Loucy (cell line): ENCODE data around the gene SGMS1.

Experiments
- H2AFZ ChIP-seq: fragments of 200-600 bp; sonication (generic); 2 replicates; pipeline ENCODE4 v1.6.0; 2016; ENCODE audit warnings: antibody characterized with exemption, mild to moderate bottlenecking, low read length, moderate library complexity
- H3F3A ChIP-seq: fragments of 200-600 bp; 2 replicates; pipeline ENCODE4 v1.6.0; 2016; ENCODE audit warnings: antibody characterized with exemption, low read depth, mild to moderate bottlenecking
- H3K27me3 ChIP-seq: fragments of 200-600 bp; sonication (generic); 2 replicates; pipeline ENCODE4 v1.6.1; 2014; ENCODE audit warnings: low read length, mild to moderate bottlenecking; ENCODE audit not compliant: insufficient read depth, poor library complexity, severe bottlenecking
- H3K36me3 ChIP-seq: fragments of 200-600 bp; sonication (generic); 2 replicates; pipeline ENCODE4 v1.6.1; 2016; ENCODE audit warnings: low read length; ENCODE audit not compliant: insufficient read depth
- H3K4me1 ChIP-seq: fragments of 200-600 bp; sonication (generic); 2 replicates; pipeline ENCODE4 v1.5.1; 2014; ENCODE audit warnings: low read length, mild to moderate bottlenecking; ENCODE audit not compliant: insufficient read depth, poor library complexity, severe bottlenecking
- H3K4me2 ChIP-seq: fragments of 200-600 bp; sonication (generic); 2 replicates; pipeline ENCODE4 v1.6.0; 2014; ENCODE audit warnings: antibody characterized with exemption, low read length, low read depth, mild to moderate bottlenecking; ENCODE audit not compliant: poor library complexity, severe bottlenecking
- H3K4me3 ChIP-seq: fragments of 200-600 bp; sonication (generic); 2 replicates; pipeline ENCODE4 v1.5.1; 2014; ENCODE audit warnings: low read length, mild to moderate bottlenecking, mixed read lengths; ENCODE audit not compliant: poor library complexity, severe bottlenecking
- H3K79me2 ChIP-seq: fragments of 200-600 bp; sonication (generic); 2 replicates; pipeline ENCODE4 v1.6.1; 2014; ENCODE audit warnings: low read length; ENCODE audit not compliant: insufficient read depth
- H3K9ac ChIP-seq: fragments of 200-600 bp; sonication (generic); 2 replicates; pipeline ENCODE4 v1.6.0; 2014; ENCODE audit warnings: mild to moderate bottlenecking, low read depth, low read length, moderate library complexity; ENCODE audit not compliant: poor library complexity, severe bottlenecking
- H3K9me2 ChIP-seq: fragments of 200-600 bp; sonication (generic); replicated peaks from 2 replicates; pipeline ENCODE4 v1.6.1; 2016; ENCODE audit warnings: low read depth, low read length, mixed read lengths
- H3K9me3 ChIP-seq: fragments of 200-600 bp; sonication (generic); 2 replicates; pipeline ENCODE4 v1.6.1; 2014; ENCODE audit warnings: mild to moderate bottlenecking, antibody characterized with exemption, low read length, low read depth; ENCODE audit not compliant: insufficient read depth
- H4K20me1 ChIP-seq: fragments of 200-600 bp; sonication (generic); 2 replicates; pipeline ENCODE4 v1.6.0; 2014; ENCODE audit warnings: antibody characterized with exemption, low read length, mild to moderate bottlenecking; ENCODE audit not compliant: insufficient read depth, poor library complexity, severe bottlenecking
- EZH2phosphoT487 ChIP-seq: fragments of 200-600 bp; IDR thresholded peaks from 2 replicates; pipeline ENCODE4 v1.6.1; 2018; ENCODE audit warnings: antibody characterized with exemption, mild to moderate bottlenecking, moderate library complexity, borderline replicate concordance
- TF ChIP-seq, protein P1 (sequence below): fragments of 200-600 bp; sonication (generic); conservative IDR thresholded peaks from 2 replicates; pipeline ENCODE4 v1.5.1; 2014; ENCODE audit warnings: mild to moderate bottlenecking, antibody characterized with exemption, low read length

SGMS1 gene

DNA sequence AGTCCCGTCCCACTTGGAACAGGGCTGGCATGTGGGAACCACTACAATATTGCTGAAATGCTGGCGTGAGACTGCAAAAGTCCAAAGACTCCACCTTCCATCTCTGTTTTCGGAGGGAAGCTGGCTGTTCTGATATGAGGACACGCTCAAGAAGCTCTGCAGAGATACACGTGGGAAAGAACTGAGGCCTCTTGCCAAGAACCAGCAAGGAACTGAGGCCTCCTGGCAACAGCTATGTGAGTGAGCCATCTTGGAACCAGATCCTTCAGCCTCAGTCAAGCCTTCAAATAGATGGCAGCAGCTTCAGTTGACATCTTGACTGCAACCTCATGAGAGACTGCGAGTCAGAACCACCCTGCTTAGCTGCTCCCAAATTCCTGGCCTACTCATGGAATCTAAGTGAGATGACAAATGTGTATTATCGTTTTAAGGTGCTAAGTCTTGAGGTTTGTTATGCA is 30.8 kb downstream of the SGMS1 start:
- Histone ChIP-seq H3K9me2 (no peaks in the 10 kb centered on the region), H3K4me2 (no peak overlapping the region), H4K20me1 (no peaks in the 10 kb centered on the region), H3K27me3 (no peaks in the 10 kb centered on the region), H3K79me2 (no peaks in the 10 kb centered on the region), H3K9me3 (no peaks in the 10 kb centered on the region), H3K4me1 (no peaks in the 10 kb centered on the region), H3K4me3 (no peak overlapping the region), H2AFZ (no peak overlapping the region), H3K36me3 (peaks cover 10% of the 10 kb centered on the region; the same call in 1 of the 2 replicates), H3K9ac (no peak overlapping the region), H3F3A (no peaks in the 10 kb centered on the region)
- TF ChIP-seq, protein P1, sequence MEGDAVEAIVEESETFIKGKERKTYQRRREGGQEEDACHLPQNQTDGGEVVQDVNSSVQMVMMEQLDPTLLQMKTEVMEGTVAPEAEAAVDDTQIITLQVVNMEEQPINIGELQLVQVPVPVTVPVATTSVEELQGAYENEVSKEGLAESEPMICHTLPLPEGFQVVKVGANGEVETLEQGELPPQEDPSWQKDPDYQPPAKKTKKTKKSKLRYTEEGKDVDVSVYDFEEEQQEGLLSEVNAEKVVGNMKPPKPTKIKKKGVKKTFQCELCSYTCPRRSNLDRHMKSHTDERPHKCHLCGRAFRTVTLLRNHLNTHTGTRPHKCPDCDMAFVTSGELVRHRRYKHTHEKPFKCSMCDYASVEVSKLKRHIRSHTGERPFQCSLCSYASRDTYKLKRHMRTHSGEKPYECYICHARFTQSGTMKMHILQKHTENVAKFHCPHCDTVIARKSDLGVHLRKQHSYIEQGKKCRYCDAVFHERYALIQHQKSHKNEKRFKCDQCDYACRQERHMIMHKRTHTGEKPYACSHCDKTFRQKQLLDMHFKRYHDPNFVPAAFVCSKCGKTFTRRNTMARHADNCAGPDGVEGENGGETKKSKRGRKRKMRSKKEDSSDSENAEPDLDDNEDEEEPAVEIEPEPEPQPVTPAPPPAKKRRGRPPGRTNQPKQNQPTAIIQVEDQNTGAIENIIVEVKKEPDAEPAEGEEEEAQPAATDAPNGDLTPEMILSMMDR: no peak
- no peak for TF ChIP-seq EZH2phosphoT487

DNA sequence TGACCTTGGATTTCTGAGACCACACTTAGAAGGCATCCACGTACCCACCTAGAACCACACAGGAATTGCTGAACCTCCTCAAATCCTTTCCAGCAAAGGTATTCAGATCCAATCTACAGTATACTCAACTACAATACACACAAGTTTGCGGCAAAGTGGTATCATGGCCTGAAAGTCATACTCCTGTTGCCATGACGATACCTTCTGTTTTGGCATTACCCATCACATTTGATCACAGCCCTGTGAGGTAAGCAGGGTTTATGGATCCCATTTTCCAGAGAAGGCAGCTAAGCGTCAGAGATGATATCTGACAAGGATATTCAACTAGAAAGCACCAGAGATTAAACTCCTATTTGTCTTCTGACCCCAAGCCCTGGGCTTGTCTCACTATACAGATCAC is 32.8 kb downstream of the SGMS1 start:
- H3K36me3 ChIP-seq: peaks cover 10% of the 10 kb centered on the region; the same call in 1 of the 2 replicates
- no peaks in the 10 kb centered on the region for H4K20me1 ChIP-seq
- H3K79me2 ChIP-seq: no peaks in the 10 kb centered on the region
- H3K4me2 ChIP-seq: no peak overlapping the region
- H3K27me3 ChIP-seq: no peaks in the 10 kb centered on the region
- TF ChIP-seq, protein P1: no peak
- TF ChIP-seq EZH2phosphoT487: no peak
- no peaks in the 10 kb centered on the region for H3K4me1 ChIP-seq
- H3K9me2 ChIP-seq: no peaks in the 10 kb centered on the region
- no peak overlapping the region for H2AFZ ChIP-seq
- H3K9ac ChIP-seq: no peak overlapping the region
- no peaks in the 10 kb centered on the region for H3K9me3 ChIP-seq
- H3F3A ChIP-seq: no peaks in the 10 kb centered on the region
- H3K4me3 ChIP-seq: no peak overlapping the region

DNA sequence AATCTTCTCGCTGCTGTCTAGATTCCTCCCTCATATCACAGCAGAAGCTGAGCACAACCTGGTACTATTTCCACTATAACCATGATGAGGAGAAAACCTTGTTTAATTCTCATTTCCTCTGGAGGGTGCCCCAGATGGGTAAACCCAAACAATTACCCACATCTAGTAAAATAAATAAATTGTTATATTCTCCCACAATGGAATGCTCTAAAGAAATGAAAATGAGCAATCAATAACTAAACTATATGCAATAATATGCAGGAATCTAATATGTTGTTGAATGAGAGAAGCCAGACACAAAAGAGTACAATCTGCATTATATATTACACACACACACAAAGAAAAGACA is 37.0 kb downstream of the SGMS1 start:
- Histone ChIP-seq H3K9me2 (no peaks in the 10 kb centered on the region), H3F3A (no peaks in the 10 kb centered on the region), H3K4me3 (no peak overlapping the region), H3K79me2 (no peaks in the 10 kb centered on the region), H3K9me3 (no peaks in the 10 kb centered on the region), H3K4me2 (no peak overlapping the region), H3K27me3 (no peaks in the 10 kb centered on the region), H3K9ac (no peak overlapping the region), H4K20me1 (no peaks in the 10 kb centered on the region), H3K36me3 (peaks cover 10% of the 10 kb centered on the region; the same call in 1 of the 2 replicates), H2AFZ (no peak overlapping the region), H3K4me1 (no peaks in the 10 kb centered on the region)
- TF ChIP-seq, protein P1: no peak
- no peak for TF ChIP-seq EZH2phosphoT487
